Measurements from ENCODE around the gene DEFB132.

DNA sequence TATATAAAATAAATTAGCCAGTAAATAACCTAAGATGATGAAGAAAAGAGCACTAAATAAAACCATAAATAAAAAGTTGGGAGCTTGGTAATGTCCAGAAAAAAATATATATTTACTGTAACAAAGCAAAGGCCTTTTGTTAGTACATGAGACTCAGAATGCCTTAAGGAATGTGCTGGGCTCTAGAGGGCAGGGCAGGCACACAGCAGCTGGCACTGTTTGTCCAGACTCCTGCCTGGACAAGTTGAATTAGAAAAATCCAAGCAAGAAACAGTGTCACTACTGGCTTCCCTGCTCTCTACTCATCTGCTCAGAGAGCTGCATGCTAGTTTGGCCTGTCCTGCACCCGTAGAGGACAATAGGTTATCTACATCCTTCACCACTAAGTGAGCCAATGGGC, 21.6 kb upstream of the DEFB132 start:
- TF ChIP-seq POLR2A (IDR thresholded peaks at IDR 0.05; ENCODE audit: low read length) (no peak), GATA1 (IDR thresholded peaks at IDR 0.05; ENCODE audit: low read depth, low read length) (no peak)
